HG03066 (cell line): ENCODE results near the gene NLGN4Y.

Experiments used
- ATAC-seq: cut with Tn5 transposase; IDR thresholded peaks from one replicate; pipeline ENCODE4 v1.9.1; 2021; ENCODE audit warnings: low read depth; ENCODE audit not compliant: unreplicated experiment

NLGN4Y gene

GRCh38 chrY:14641853-14642252 lies 117.5 kb downstream of the NLGN4Y start:
- ATAC-seq = no peak

- ATAC-seq = no peak
Measured at GRCh38 chrY:14644157-14644952, 120.0 kb downstream of the NLGN4Y start.

- ATAC-seq = no peak
Measured at GRCh38 chrY:14679181-14679580, 154.9 kb downstream of the NLGN4Y start.

- no peak for ATAC-seq
Measured at GRCh38 chrY:14694543-14694942, 170.2 kb downstream of the NLGN4Y start.

- no peak for ATAC-seq
Measured at GRCh38 chrY:14708158-14708557, 183.8 kb downstream of the NLGN4Y start.

GRCh38 chrY:14741596-14741995 lies 217.3 kb downstream of the NLGN4Y start:
- ATAC-seq = no peak

GRCh38 chrY:14748329-14748728 lies 224.0 kb downstream of the NLGN4Y start:
- no peak for ATAC-seq

GRCh38 chrY:14755571-14755970 lies 231.2 kb downstream of the NLGN4Y start:
- no peak for ATAC-seq

GRCh38 chrY:14762903-14763302 lies 238.6 kb downstream of the NLGN4Y start:
- ATAC-seq = no peak

GRCh38 chrY:14763600-14763999 lies 239.3 kb downstream of the NLGN4Y start:
- ATAC-seq = no peak

- ATAC-seq = no peak
Measured at GRCh38 chrY:14778208-14778607, 253.9 kb downstream of the NLGN4Y start.

- ATAC-seq = no peak
Measured at GRCh38 chrY:14793104-14793503, 268.8 kb downstream of the NLGN4Y start.

GRCh38 chrY:14793674-14794073 lies 269.3 kb downstream of the NLGN4Y start:
- no peak for ATAC-seq

GRCh38 chrY:14798010-14798409 lies 273.7 kb downstream of the NLGN4Y start:
- no peak for ATAC-seq

- no peak for ATAC-seq
Measured at GRCh38 chrY:14801096-14801495, 276.8 kb downstream of the NLGN4Y start.

GRCh38 chrY:14802125-14802524 lies 277.8 kb downstream of the NLGN4Y start:
- ATAC-seq = no peak

- ATAC-seq = no peak
Measured at GRCh38 chrY:14804041-14804440, 279.7 kb downstream of the NLGN4Y start.

- ATAC-seq = no peak
Measured at GRCh38 chrY:14818452-14818851, 294.1 kb downstream of the NLGN4Y start.

- no peak for ATAC-seq
Measured at GRCh38 chrY:14822201-14822600, 297.9 kb downstream of the NLGN4Y start.

- no peak for ATAC-seq
Measured at GRCh38 chrY:14822906-14823305, 298.6 kb downstream of the NLGN4Y start.

GRCh38 chrY:14824583-14824982 lies 300.3 kb downstream of the NLGN4Y start:
- no peak for ATAC-seq

- no peak for ATAC-seq
Measured at GRCh38 chrY:14825728-14826127, 301.4 kb downstream of the NLGN4Y start.

- ATAC-seq = no peak
Measured at GRCh38 chrY:14828531-14828930, 304.2 kb downstream of the NLGN4Y start.
